Placental pericyte (primary cell): ENCODE results near the gene ACTL6A. TPM values are rescaled to one million over a fixed set of nuclear protein-coding genes. Genes with fewer than 3 reads are reported as not detected.

Experiments
- small RNA-seq: library from RNA; depleted of rRNA; stranded (forward); fragments of <200 nt; gene quantifications from one replicate; pipeline ENCODE3, GENCODE V24; 2012; ENCODE audit warnings: low replicate concordance
- total RNA-seq: library from RNA; depleted of rRNA; stranded (reverse); fragments of >200 nt; gene quantifications from 2 replicates; pipeline ENCODE4 v1.2.3, GENCODE V29; 2012

ACTL6A gene
- total RNA-seq = 50.1 and 66.1 TPM in 2 replicates

GRCh38 chr3:179562591-179563270 is at the start of gene ACTL6A:
Gene ACTL6A, plus strand, starts transcription at chr3:179562926. Its CDS starts 167 bp downstream, at chr3:179563093.

DNA sequence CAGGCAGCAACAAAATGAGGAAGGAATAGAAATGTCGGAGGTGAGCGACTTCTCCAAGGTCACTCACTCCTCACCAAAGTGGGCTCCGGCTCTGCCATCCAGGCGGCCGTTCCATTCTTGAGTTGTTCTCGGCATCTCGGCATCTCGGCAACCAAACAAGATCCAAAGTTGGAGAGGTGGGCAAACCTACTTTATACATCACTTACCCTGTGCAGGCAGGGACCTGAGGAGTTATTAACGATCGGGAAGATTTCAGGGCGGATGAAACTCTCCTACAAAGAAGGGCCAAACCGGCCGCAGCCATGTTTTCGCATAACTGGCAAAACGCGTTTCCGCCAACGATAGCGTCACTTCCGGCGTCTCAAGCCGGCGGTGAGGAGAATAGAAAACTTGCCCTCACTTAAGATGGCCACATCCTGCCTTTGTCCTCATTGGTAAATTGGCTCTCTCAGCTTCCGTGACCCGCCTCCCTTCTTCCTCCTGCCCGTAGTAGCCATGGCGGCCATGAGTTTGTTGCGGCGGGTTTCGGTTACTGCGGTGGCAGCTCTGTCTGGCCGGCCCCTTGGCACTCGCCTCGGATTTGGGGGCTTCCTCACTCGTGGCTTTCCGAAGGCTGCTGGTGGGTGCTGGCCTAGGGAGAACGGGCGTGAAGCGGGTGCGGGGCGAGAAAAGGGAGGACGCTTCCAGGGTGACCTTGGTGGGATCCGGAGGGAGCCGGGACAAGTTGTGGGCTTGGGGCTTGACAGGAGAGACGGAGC is 41.8 kb downstream of the ACTL6A start, which contains the start of the genes MRPL47 and NDUFB5:
Gene MRPL47 (minus strand): TSS at position 318 of the 758 bp plus-strand sequence. CDS start 14 bp downstream, at position 304.
Gene NDUFB5 (plus strand): TSS at position 474 of the 758 bp plus-strand sequence. CDS start 22 bp downstream, at position 496.

Small RNAs within 50 kb of the gene (small RNA-seq; reads per million reads assigned to genes)
- gene AC090425.1 (not detected), gene RF01210 (not detected)

Other genes starting within 250 kb of the ACTL6A start
- gene ZNF639, start 239.9 kb upstream of the ACTL6A start, total RNA-seq = 49.7 and 62.3 TPM in 2 replicates
- gene MFN1, start 215.2 kb upstream of the ACTL6A start, total RNA-seq = 37.9 and 78.5 TPM in 2 replicates
- 31.3 and 91.2 TPM in 2 replicates for gene GNB4, start 111.5 kb upstream of the ACTL6A start, total RNA-seq
- 28.5 and 36.1 TPM in 2 replicates for gene MRPL47, start 41.7 kb downstream of the ACTL6A start, total RNA-seq
- 62.9 and 94.3 TPM in 2 replicates for gene NDUFB5, start 41.9 kb downstream of the ACTL6A start, total RNA-seq
- 5.9 and 13.0 TPM in 2 replicates for gene USP13, start 90.1 kb downstream of the ACTL6A start, total RNA-seq